GM19328 (cell line): ENCODE results near the gene SFXN2.
"Not testable (repeated sequence)": the region's sequence is repeated elsewhere in the genome, so short reads cannot be mapped to it uniquely, and the experiment has no call there.

ENCODE experiments used
- ATAC-seq: cut with Tn5 transposase; IDR thresholded peaks from one replicate; pipeline ENCODE4 v1.9.1; 2021; ENCODE audit warnings: mild to moderate bottlenecking, moderate library complexity; ENCODE audit not compliant: unreplicated experiment

Gene SFXN2

DNA sequence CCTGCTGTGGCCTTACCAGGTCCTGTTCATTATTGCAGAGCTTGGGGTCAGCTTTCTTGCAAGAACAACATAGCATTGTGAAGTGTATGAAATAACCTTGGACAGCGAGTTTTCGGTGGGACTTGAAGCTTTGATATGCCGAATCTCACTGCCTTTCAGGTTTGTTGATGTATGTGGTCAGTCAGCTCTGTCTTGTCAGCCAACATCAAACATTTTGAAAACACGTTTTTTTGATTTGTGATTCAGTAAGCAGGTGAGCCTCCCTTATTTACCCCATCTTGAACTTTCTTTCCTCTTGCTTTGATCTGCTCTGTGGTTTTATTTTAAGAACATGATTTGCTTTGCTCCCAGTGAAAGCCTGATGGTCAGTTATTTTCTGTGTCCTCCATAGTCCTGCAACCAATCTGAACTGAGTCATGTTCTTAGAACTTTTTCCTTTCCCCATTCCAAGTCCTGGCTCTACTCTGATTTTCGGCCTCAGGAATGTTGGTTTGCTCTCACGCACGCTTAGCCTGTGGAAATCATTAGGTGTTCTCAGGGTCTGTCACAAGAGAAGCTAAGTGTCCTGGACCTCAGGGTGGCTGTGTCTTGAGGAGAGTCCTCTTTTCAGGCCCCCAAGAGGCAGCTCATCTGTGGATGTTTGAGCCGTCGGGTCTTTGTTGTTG lies 38.0 kb downstream of the SFXN2 start:
- ATAC-seq, result no peak

GRCh38 chr10:102752934-102753664 lies 38.7 kb downstream of the SFXN2 start:
- ATAC-seq, result no peak

- ATAC-seq, result no peak
Observed at GRCh38 chr10:102753718-102754117, 39.3 kb downstream of the SFXN2 start.

DNA sequence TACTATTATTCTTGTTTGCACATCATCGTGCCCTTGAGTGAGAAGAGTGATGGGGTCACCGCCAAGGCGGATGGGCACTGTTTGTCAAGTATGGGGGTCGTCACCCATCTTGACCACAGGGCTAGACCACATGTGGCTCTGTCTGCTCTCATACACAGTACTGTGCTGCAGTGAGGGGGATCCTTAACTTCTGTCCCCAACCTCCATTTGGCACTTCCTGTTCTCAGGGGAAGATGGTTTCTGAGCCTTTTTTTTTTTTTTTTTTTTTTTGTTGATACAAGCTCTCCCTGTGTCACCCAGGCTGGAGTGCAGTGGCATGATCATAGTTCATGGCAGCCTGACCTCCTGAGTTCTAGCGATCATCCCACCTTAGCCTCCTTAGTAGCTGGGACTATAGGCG lies 42.9 kb downstream of the SFXN2 start:
- ATAC-seq, result no peak

DNA sequence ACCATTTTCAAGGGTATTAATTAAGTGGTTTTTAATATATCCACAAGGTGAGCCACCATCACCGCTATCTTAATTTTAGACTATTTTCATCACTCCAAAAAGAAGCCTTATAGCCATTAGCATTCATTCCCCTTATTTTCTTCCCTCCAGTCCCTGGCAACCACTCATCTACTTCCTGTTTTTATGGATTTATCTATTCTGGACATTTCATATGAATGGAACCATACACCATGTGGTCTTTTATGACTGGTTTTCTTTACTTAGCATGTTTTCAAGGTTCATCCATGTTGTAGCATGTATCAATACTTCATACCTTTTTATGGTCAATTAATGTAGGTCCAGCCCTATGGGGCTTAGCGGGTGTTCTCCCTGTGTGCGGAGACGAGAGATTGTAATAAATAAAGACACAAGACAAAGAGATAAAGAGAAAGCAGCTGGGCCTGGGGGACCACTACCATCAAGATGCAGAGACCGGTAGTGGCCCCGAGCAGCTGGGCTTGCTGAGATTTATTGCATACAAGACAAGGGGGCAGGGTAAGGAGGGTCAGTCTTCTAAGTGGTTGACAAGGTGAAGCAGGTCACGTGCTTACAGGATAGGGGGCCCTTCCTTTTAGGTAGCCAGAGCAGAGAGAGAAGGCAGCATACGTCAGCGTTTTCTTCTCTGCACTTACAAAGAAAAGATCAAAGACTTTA lies 44.0 kb downstream of the SFXN2 start:
- ATAC-seq, result no peak

DNA sequence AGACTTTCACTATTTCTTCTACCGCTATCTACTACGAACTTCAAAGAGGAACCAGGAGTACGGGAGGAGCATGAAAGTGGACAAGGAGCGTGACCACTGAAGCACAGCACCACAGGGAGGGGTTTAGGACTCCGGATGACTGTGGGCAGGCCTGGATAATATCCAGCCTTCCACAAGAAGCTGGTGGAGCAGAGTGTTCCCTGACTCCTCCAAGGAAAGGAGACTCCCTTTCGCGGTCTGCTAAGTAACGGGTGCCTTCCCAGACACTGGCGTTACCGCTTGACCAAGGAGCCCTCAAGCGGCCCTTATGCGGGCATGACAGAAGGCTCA lies 44.5 kb downstream of the SFXN2 start:
- not testable (repeated sequence) for ATAC-seq

GRCh38 chr10:102759497-102760210 lies 45.2 kb downstream of the SFXN2 start:
- no peak for ATAC-seq

- ATAC-seq, result no peak
Observed at GRCh38 chr10:102761981-102762380, 47.5 kb downstream of the SFXN2 start.

DNA sequence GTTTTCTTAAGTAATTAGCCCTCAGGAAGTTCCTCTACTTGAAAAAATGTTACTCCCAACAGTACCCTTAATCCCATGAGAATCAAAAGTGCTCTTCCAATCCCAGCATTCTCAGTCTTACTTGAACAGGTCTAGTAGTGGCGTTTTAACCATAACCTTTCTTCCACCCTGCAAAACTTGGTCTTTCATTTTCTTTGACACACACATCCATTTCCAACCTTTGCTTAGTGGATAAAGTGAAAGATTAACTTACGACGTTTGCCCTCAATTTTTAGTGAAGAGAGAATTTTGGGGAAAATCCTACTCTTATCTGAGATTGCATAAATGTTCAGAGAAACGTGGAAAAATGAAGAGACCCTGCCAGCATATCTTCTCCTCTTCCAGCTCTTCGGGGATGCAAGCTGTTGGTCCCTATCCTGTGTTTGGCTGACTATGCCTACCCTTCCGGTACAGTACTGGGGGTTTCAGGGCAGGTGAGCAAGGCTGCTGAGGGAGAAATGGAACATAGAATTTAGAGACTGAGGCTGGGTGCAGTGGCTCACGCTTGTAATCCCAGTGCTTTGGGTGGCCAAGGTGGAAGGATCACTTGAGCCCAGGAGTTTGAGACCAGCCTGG lies 48.1 kb downstream of the SFXN2 start:
- ATAC-seq, result no peak

DNA sequence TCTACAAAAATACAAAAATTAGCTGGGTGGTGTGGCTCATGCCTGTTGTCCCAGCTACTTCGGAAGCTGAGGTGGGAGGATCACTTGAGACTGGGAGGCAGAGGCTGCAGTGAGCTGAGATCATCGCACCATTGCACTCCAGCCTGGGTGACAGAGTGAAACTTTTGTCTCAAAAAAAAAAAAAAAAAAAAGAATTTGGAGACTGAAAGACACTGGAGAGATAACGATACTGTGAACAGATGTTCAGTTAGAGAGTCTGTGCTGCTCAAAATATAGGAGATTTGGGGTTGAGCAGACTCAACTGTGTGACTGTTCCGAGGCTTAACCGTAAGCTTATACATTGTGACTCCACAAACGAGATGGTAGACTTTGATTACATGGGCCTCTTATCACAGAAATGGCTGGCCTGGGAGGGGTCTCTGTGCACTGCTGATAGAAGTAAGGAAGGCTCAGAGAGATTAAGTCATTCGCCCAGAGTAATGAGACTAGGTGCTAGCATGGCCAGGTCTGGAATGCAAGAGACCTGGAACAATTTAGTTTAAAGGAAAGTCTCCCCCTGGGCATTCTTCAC lies 48.7 kb downstream of the SFXN2 start:
- ATAC-seq, result no peak

GRCh38 chr10:102764470-102765161 lies 50.2 kb downstream of the SFXN2 start:
- no peak for ATAC-seq

DNA sequence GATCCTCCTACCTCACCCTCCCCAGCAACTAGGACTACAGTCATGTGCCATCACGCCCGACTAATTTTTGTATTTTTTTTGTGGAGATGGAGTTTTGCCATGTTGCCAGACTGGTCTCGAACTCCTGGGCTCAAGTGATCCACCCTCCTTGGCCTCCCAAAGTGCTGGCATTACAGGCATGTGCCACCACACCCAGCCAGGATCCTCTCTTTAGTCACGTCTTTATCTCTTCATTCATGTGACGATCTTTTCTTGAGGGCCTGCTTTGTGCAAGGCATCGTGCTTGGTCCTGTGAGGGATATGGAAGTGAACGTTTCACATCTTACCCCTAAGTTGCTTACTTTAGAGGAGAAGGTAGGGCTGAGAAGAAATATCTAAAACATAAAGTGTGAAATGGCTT lies 50.9 kb downstream of the SFXN2 start:
- no peak for ATAC-seq

- ATAC-seq, result no peak
Observed at GRCh38 chr10:102767428-102768160, 53.2 kb downstream of the SFXN2 start.

DNA sequence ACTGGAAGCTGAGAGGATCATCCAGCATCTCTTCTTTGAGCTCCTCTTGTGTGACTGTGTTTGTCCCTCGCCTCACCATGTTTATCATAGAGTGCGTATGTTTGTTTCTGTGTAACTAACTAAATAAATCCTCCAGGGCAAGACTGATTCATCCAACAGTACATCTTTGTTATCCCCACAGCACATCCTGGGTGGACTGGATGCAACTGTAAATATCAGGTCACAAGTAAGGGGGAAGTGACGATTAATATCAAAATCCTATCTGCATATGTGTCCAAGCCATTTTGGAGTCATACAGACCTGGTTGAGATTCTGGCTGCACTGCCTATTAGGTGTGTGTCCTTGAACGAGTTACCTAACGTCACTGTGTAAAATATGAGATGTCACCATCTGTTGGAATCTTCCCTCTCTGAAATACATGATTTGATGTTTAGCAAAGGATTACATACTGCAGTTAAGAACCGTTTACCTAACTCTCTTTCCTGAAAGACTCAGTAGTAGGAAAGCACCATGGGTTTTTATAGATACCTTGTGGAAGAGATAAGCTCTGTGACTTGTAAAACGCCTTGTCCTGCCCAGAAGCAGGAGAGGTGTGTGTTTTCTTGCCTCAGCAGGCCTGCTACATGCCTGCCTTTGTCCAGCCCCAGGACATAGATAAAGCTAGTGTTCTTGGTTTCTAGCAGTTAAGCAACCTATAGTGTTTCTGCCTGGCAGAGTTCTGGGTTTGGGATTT lies 55.1 kb downstream of the SFXN2 start:
- ATAC-seq, result no peak

- ATAC-seq, result no peak
Observed at GRCh38 chr10:102770108-102770482, 55.7 kb downstream of the SFXN2 start.

- no peak for ATAC-seq
Observed at GRCh38 chr10:102770792-102771191, 56.4 kb downstream of the SFXN2 start.

- no peak for ATAC-seq
Observed at GRCh38 chr10:102773320-102773719, 58.9 kb downstream of the SFXN2 start.

GRCh38 chr10:102773986-102774385 lies 59.5 kb downstream of the SFXN2 start:
- no peak for ATAC-seq
